A673 (cell line): ENCODE measurements around the gene C11orf21.

Experiments
- CTCF ChIP-seq: fragments of 300-800, 200-600 bp; sonication (generic); conservative IDR thresholded peaks from 2 replicates; pipeline ENCODE4 v1.5.1; 2017; ENCODE audit warnings: low read depth, mild to moderate bottlenecking, antibody characterized with exemption, low read length, moderate library complexity, mixed read lengths
- EZH2 ChIP-seq: fragments of 200-600 bp; sonication (generic); IDR thresholded peaks from 2 replicates; pipeline ENCODE4 v1.6.1; 2017; ENCODE audit warnings: borderline replicate concordance, low read depth, mild to moderate bottlenecking, mixed read lengths, antibody characterized with exemption, low read length; ENCODE audit not compliant: poor library complexity, severe bottlenecking

- no peak for TF ChIP-seq CTCF
- no peak for TF ChIP-seq EZH2
Measured at GRCh38 chr11:2348986-2349385, 47.3 kb upstream of the C11orf21 start.
